Caco-2 (cell line): Measurements from ENCODE around the gene FXR2. TPM values are rescaled to one million over a fixed set of nuclear protein-coding genes. Genes with fewer than 3 reads are reported as not detected.
A peak's percentile ranks its signal among the peaks of the same experiment; 100 is the strongest.
"Not testable (repeated sequence)": the region's sequence is repeated elsewhere in the genome, so short reads cannot be mapped to it uniquely, and the experiment has no call there.

Experiments used
- BruUV-seq: library from RNA; stranded (reverse); fragments of 400-500 nt; replicated peaks from 2 replicates; lab custom pipeline; 2021; lab: Mats Ljungman, UMichigan
- CTCF ChIA-PET: fragments of 300-600 bp; sonication (Branson Sonifier 250); formaldehyde crosslinking; loops from one replicate; lab custom pipeline; 2022; ENCODE audit warnings: antibody characterized with exemption; lab: Charles Lee
- POLR2A ChIA-PET: fragments of 300-600 bp; sonication (Branson Sonifier 250); formaldehyde crosslinking; loops from one replicate; lab custom pipeline; 2022; ENCODE audit warnings: antibody characterized with exemption; lab: Charles Lee
- DNase-seq, 2 experiments: peaks; one replicate each; pipeline versions ENCODE4 v3.0.0 to v3.0.0-alpha.2; 2020 to 2022
- H3K27me3 ChIP-seq: replicated peaks from 2 replicates; pipeline ENCODE4 v1.6.0; 2011; ENCODE audit warnings: low read length; ENCODE audit not compliant: control insufficient read depth, insufficient read depth
- H3K36me3 ChIP-seq: 2 replicates; pipeline ENCODE4 v1.5.1; 2011; ENCODE audit warnings: low read length; ENCODE audit not compliant: control insufficient read depth, insufficient read depth
- H3K4me1 ChIP-seq: fragments of 250-450 bp; sonication (Bioruptor Pico); 2 replicates; pipeline ENCODE4 v1.5.1; 2020; ENCODE audit warnings: mild to moderate bottlenecking
- H3K4me3 ChIP-seq: 2 replicates; pipeline ENCODE4 v1.5.1; 2011; ENCODE audit warnings: low read depth, mild to moderate bottlenecking, control low read depth, low read length
- H3K9me3 ChIP-seq: fragments of 250-450 bp; sonication (Bioruptor Pico); 2 replicates; pipeline ENCODE4 v1.5.1; 2020; ENCODE audit warnings: mild to moderate bottlenecking, moderate library complexity
- H3K27ac Mint-ChIP-seq: one replicate; pipeline ENCODE4 v1.8.0; 2022; ENCODE audit warnings: mixed read lengths; ENCODE audit not compliant: unreplicated experiment
- H3K27me3 Mint-ChIP-seq: one replicate; pipeline ENCODE4 v1.8.0; 2022; ENCODE audit warnings: mixed read lengths; ENCODE audit not compliant: insufficient read depth, unreplicated experiment
- H3K36me3 Mint-ChIP-seq: one replicate; pipeline ENCODE4 v1.8.0; 2022; ENCODE audit warnings: mild to moderate bottlenecking, mixed read lengths; ENCODE audit not compliant: insufficient read depth, unreplicated experiment
- H3K4me1 Mint-ChIP-seq: one replicate; pipeline ENCODE4 v1.8.0; 2022; ENCODE audit warnings: low read depth, mixed read lengths; ENCODE audit not compliant: unreplicated experiment
- H3K4me3 Mint-ChIP-seq: one replicate; pipeline ENCODE4 v1.8.0; 2022; ENCODE audit warnings: mild to moderate bottlenecking, moderate library complexity, mixed read lengths; ENCODE audit not compliant: unreplicated experiment
- H3K9me3 Mint-ChIP-seq: one replicate; pipeline ENCODE4 v1.8.0; 2022; ENCODE audit warnings: mixed read lengths; ENCODE audit not compliant: unreplicated experiment
- intact Hi-C: fragments of 100-400 bp; cut with micrococcal nuclease; formaldehyde crosslinking; loops from one replicate; pipeline ENCODE4 v1.10.0; 2022; ENCODE audit not compliant: unreplicated experiment
- total RNA-seq: library from RNA; stranded (reverse); gene quantifications from 2 replicates; pipeline ENCODE4 v1.2.3, GENCODE V29; 2022
- TF ChIP-seq, protein P1 (sequence below), 2 experiments: fragments of 200-600 bp in 1 of 2; IDR thresholded peaks; 1 replicate in 1 of 2; 2 replicates in 1 of 2; pipeline versions ENCODE4 v1.5.1 to v1.8.0; 2011 to 2022; ENCODE audit warnings: antibody characterized with exemption in 1 of 2, control low read depth in 1 of 2, inconsistent platforms in 1 of 2, low read depth in 1 of 2, low read length in 1 of 2, mild to moderate bottlenecking in 1 of 2, moderate library complexity in 1 of 2; ENCODE audit not compliant: insufficient read depth in 1 of 2, severe bottlenecking in 1 of 2, unreplicated experiment in 1 of 2

FXR2 gene
- total RNA-seq, 1 experiment from 2014 or later: 25.3 TPM

GRCh38 chr17:7627250-7628121 is 12.8 kb upstream of the FXR2 start, which contains the start of gene SAT2:
Gene SAT2 (minus strand): TSS chr17:7627821. CDS start chr17:7627635, 186 bp downstream.
- H3K9me3 Mint-ChIP-seq: no peaks in the 10 kb centered on the region
- ChIA-PET POLR2A (interaction anchor here (0.6 to 1.4 kb wide), 5 partner anchors 12 to 60 kb away, joined by 3 to 12 read pairs (median 6); partner anchors contain the start of genes FXR2 and TP53), CTCF (interaction anchor here (0.6 to 2.0 kb wide), 6 partner anchors 13 to 90 kb away, joined by 3 to 9 read pairs (median 4); partner anchors contain the start of genes FXR2, MPDU1, TP53 and WRAP53)
- Histone ChIP-seq H3K36me3 (no peaks in the 10 kb centered on the region), H3K4me1 (peaks cover 3% of the 10 kb centered on the region; the same call in 1 of the 2 replicates), H3K4me3 (peak within 1 kb of the TSS; percentile 52), H3K9me3 (no peaks in the 10 kb centered on the region), H3K27me3 (no peaks in the 10 kb centered on the region)
- intact Hi-C loops: no loop called here
- H3K4me1 Mint-ChIP-seq: no peaks in the 10 kb centered on the region
- TF ChIP-seq, protein P1, sequence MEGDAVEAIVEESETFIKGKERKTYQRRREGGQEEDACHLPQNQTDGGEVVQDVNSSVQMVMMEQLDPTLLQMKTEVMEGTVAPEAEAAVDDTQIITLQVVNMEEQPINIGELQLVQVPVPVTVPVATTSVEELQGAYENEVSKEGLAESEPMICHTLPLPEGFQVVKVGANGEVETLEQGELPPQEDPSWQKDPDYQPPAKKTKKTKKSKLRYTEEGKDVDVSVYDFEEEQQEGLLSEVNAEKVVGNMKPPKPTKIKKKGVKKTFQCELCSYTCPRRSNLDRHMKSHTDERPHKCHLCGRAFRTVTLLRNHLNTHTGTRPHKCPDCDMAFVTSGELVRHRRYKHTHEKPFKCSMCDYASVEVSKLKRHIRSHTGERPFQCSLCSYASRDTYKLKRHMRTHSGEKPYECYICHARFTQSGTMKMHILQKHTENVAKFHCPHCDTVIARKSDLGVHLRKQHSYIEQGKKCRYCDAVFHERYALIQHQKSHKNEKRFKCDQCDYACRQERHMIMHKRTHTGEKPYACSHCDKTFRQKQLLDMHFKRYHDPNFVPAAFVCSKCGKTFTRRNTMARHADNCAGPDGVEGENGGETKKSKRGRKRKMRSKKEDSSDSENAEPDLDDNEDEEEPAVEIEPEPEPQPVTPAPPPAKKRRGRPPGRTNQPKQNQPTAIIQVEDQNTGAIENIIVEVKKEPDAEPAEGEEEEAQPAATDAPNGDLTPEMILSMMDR (IDR thresholded peaks at IDR 0.05; ENCODE audit: insufficient read depth in 1 of 2, low read depth in 1 of 2, low read length in 1 of 2, severe bottlenecking in 1 of 2, unreplicated experiment in 1 of 2): no peak
- H3K4me3 Mint-ChIP-seq: peak within 1 kb of the TSS; percentile 77
- no peaks in the 10 kb centered on the region for H3K27me3 Mint-ChIP-seq
- H3K27ac Mint-ChIP-seq: no peak within 1 kb of the TSS
- no peaks in the 10 kb centered on the region for H3K36me3 Mint-ChIP-seq
- BruUV-seq: no TSS peak
- DNase-seq: peak; percentile 82 to 88

DNA sequence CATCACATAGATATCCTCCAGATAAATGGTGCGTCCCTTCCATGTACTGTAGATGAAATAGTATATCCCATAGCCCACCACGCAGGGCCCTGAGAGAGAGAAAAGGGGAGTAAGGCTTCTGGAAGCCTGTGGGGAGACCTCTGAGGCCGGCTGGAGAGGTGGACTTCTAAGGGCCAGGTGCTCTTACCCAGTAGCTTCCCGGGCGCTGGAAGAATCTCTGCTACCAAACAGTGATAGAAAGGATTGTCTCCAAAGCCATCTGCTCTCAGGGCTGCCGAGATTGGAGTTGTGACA is 12.2 kb upstream of the FXR2 start:
- no TSS peak for BruUV-seq
- DNase-seq: no peak

GRCh38 chr17:7626307-7626706 is 11.6 kb upstream of the FXR2 start:
- CTCF ChIA-PET: interaction anchor here (2.0 kb wide), 1 partner anchor 11 kb away, joined by 9 read pairs; the partner anchor contains the start of gene FXR2
- Histone ChIP-seq H3K4me3 (peak overlapping the region; percentile 52; the same call in 1 of the 2 replicates), H3K27me3 (no peaks in the 10 kb centered on the region), H3K9me3 (no peaks in the 10 kb centered on the region), H3K36me3 (no peaks in the 10 kb centered on the region), H3K4me1 (peaks cover 3% of the 10 kb centered on the region; the same call in 1 of the 2 replicates)
- TF ChIP-seq, protein P1 (IDR thresholded peaks at IDR 0.05; ENCODE audit: insufficient read depth in 1 of 2, low read depth in 1 of 2, low read length in 1 of 2, severe bottlenecking in 1 of 2, unreplicated experiment in 1 of 2): no peak
- no peak for DNase-seq
- H3K9me3 Mint-ChIP-seq: no peaks in the 10 kb centered on the region
- no peak overlapping the region for H3K4me3 Mint-ChIP-seq
- H3K27ac Mint-ChIP-seq: no peak overlapping the region
- no peaks in the 10 kb centered on the region for H3K27me3 Mint-ChIP-seq
- intact Hi-C loops: no loop called here
- H3K4me1 Mint-ChIP-seq: no peaks in the 10 kb centered on the region
- POLR2A ChIA-PET: no interaction called here
- no peaks in the 10 kb centered on the region for H3K36me3 Mint-ChIP-seq
- BruUV-seq: TSS peak; percentile 90

More for the DNA sequence above, 12.2 kb upstream of the FXR2 start:
- no peaks in the 10 kb centered on the region for H3K4me1 Mint-ChIP-seq
- TF ChIP-seq, protein P1 (IDR thresholded peaks at IDR 0.05; ENCODE audit: insufficient read depth in 1 of 2, low read depth in 1 of 2, low read length in 1 of 2, severe bottlenecking in 1 of 2, unreplicated experiment in 1 of 2): no peak
- Histone ChIP-seq H3K4me3 (peak overlapping the region; percentile 52), H3K9me3 (no peaks in the 10 kb centered on the region), H3K36me3 (no peaks in the 10 kb centered on the region), H3K4me1 (peaks cover 3% of the 10 kb centered on the region; the same call in 1 of the 2 replicates), H3K27me3 (no peaks in the 10 kb centered on the region)
- CTCF ChIA-PET: interaction anchor here (0.6 to 2.0 kb wide), 4 partner anchors 12 to 89 kb away, joined by 3 to 9 read pairs (median 4); partner anchors contain the start of genes FXR2, MPDU1 and WRAP53
- POLR2A ChIA-PET: interaction anchor here (1.4 kb wide), 1 partner anchor 60 kb away, joined by 12 read pairs; the partner anchor contains the start of gene TP53
- no peak overlapping the region for H3K27ac Mint-ChIP-seq
- no peaks in the 10 kb centered on the region for H3K36me3 Mint-ChIP-seq
- H3K4me3 Mint-ChIP-seq: peak overlapping the region; percentile 77
- intact Hi-C loops: no loop called here
- no peaks in the 10 kb centered on the region for H3K9me3 Mint-ChIP-seq
- H3K27me3 Mint-ChIP-seq: no peaks in the 10 kb centered on the region

DNA sequence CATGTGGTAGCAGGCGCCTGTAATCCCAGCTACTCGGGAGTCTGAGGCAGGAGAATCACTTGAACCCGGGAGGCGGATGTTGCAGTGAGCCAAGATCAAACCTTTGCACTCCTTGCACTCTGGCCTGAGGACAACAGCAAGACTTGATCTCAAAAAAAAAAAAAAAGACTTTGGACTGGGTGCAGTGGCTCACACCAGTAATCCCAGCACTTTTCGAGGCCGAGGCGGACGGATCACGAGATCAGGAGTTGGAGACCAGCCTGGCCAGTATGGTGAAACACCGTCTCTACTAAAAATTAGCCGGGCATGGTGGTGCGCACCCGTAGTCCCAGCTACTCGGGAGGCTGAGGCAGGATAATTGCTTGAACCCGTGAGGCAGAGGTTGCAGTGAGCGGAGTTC is 11.1 kb upstream of the FXR2 start:
- intact Hi-C loops, H3K9me3 ChIP-seq, H3K4me1 Mint-ChIP-seq, H3K4me1 ChIP-seq, CTCF ChIA-PET, H3K27ac Mint-ChIP-seq, H3K4me3 Mint-ChIP-seq, H3K36me3 Mint-ChIP-seq, BruUV-seq, DNase-seq, H3K36me3 ChIP-seq, H3K27me3 Mint-ChIP-seq, H3K4me3 ChIP-seq, H3K27me3 ChIP-seq, H3K9me3 Mint-ChIP-seq, POLR2A ChIA-PET: not testable (repeated sequence)
